ENCODE measurements around the gene RAB6B. TPM values are rescaled to one million over a fixed set of nuclear protein-coding genes. Genes with fewer than 3 reads are reported as not detected.
A peak's percentile ranks its signal among the peaks of the same experiment; 100 is the strongest.

RAB6B gene
- total RNA-seq, 4 donors from 2014 or later: 0.30 to 1.1 (median 0.65) TPM

DNA sequence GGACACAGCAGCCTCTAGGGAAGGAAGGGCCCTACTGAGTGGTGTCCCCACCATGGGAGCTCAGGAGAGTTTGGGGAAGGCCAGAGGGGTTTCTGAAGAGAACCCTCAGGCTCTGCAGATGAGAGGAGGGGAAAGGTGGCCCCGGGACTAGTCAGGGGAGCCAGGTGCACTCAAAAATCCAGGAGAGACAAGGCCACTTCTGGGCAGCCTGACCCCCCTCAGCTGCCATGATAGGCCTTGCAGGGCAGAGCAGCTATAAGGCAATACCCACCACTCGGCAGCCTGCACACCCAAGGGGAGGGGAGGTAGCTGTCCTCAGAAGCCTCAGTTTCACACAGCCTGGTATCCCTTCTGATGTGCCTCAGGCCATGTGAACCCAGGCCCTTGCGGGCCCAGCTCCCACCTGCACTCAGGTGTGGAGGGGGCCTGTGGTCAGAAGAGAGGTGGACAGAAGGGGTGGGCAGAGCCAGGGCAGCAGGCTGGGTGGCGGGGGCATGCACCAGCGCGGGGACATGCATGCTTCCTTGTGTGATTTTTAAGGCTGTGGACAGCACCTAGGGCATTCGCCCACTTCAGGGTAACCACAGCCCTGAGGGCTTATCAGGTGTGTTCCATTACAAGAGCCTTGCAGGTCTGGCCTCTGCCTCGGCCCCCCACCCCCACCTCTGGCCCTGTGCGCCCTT lies 55.5 kb downstream of the RAB6B start:
- 96 to 97% methylated on average over 8 to 9 of the region's 9 CpGs for WGBS, 2 donors
- peak in 1 of 2 donors; percentile 64 for DNase-seq (ENCODE audit: low spot score in 2 of 2)
- TF ChIP-seq POLR2A (IDR thresholded peaks at IDR 0.05): no peak
- TF ChIP-seq, protein P1, sequence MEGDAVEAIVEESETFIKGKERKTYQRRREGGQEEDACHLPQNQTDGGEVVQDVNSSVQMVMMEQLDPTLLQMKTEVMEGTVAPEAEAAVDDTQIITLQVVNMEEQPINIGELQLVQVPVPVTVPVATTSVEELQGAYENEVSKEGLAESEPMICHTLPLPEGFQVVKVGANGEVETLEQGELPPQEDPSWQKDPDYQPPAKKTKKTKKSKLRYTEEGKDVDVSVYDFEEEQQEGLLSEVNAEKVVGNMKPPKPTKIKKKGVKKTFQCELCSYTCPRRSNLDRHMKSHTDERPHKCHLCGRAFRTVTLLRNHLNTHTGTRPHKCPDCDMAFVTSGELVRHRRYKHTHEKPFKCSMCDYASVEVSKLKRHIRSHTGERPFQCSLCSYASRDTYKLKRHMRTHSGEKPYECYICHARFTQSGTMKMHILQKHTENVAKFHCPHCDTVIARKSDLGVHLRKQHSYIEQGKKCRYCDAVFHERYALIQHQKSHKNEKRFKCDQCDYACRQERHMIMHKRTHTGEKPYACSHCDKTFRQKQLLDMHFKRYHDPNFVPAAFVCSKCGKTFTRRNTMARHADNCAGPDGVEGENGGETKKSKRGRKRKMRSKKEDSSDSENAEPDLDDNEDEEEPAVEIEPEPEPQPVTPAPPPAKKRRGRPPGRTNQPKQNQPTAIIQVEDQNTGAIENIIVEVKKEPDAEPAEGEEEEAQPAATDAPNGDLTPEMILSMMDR (IDR thresholded peaks at IDR 0.05): no peak
- H3K4me3 ChIP-seq (ENCODE audit: low read depth, poor library complexity, severe bottlenecking): no peak overlapping the region
- intact Hi-C loops (cut with DNase I; ENCODE audit: low total_unique reads): loop anchor here (5.0 kb wide), 1 partner anchor 1053 kb away; no protein-coding TSS in a partner anchor

DNA sequence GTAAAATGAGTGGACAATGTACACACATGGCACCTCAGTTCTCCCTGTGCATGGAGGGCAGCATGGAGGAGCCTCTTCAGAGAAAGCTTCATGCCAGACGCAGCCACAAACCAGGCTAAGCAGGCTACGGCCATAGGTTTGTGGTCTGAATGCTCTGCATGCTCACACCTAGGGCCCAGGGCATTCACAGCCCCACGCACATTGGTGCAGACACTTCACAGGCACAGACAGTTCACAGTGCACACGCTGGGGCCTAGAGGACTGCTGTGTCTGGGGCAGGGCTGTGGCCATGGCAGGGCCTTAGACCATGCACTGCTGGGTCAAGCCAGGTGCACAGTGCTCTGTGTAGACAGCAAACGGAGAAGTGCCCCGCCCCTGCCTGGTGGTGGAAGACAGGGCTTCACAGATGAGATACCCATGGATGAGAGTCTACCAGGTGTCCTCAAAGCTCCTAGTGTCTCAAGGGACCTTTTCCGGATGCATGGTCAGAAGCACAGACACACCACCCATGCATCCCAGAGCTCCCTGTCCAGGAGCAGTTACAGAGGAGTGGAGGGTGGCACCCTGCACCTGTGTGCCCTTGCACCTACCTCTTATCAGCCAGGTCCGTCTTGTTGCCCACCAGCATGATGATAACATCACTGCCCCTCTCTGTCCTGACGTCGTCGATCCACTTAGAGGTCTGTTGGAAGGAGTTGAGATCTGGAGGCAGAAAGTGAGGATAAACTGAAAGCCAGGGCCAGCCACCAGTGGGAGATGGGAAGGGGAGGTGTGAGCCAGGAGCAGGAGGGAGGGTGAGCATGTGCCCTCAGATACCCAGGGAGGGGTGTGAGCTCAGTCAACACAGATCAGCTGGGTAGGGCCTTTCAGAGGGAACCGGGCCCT lies 56.5 kb downstream of the RAB6B start:
- peak in 1 of 2 donors; percentile 68 for DNase-seq (ENCODE audit: low spot score in 2 of 2)
- intact Hi-C loops (cut with DNase I; ENCODE audit: low total_unique reads): no loop called here
- H3K4me3 ChIP-seq (ENCODE audit: low read depth, poor library complexity, severe bottlenecking): no peak overlapping the region
- TF ChIP-seq, protein P1 (IDR thresholded peaks at IDR 0.05): no peak
- TF ChIP-seq POLR2A (IDR thresholded peaks at IDR 0.05): no peak
- 86 to 94% methylated on average over 9 to 10 of the region's 12 CpGs for WGBS, 2 donors

DNA sequence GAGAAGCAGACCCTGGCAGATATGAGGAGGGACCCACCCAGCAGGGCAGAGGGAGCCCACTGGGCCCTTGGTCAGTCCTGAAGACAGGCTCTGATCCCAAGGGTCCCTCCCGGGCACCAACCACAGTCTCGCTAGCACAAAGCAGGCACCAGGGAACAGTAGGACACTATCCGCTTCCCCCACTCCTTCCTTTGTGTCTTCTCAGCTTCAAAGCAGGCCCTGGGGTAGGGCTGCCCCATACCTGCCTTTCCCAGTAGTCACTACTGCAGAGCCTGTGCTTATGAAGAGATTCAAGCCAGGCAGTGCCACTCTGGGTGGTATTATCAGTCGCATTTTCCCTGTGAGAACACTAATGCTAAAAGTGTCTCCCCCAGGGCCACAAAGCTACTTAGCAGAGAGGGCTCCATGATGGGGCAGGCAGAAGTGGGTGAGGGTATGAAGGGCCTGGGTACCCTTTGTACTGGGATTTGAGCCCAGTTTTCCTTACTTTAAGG lies 57.3 kb downstream of the RAB6B start:
- TF ChIP-seq, protein P1 (IDR thresholded peaks at IDR 0.05): no peak
- TF ChIP-seq POLR2A (IDR thresholded peaks at IDR 0.05): no peak
- intact Hi-C loops (cut with DNase I; ENCODE audit: low total_unique reads): no loop called here
- H3K4me3 ChIP-seq (ENCODE audit: low read depth, poor library complexity, severe bottlenecking): no peak overlapping the region
- WGBS, 2 donors: 95 to 97% methylated on average over 4 of the region's 4 CpGs
- DNase-seq (ENCODE audit: low spot score in 2 of 2): no peak

DNA sequence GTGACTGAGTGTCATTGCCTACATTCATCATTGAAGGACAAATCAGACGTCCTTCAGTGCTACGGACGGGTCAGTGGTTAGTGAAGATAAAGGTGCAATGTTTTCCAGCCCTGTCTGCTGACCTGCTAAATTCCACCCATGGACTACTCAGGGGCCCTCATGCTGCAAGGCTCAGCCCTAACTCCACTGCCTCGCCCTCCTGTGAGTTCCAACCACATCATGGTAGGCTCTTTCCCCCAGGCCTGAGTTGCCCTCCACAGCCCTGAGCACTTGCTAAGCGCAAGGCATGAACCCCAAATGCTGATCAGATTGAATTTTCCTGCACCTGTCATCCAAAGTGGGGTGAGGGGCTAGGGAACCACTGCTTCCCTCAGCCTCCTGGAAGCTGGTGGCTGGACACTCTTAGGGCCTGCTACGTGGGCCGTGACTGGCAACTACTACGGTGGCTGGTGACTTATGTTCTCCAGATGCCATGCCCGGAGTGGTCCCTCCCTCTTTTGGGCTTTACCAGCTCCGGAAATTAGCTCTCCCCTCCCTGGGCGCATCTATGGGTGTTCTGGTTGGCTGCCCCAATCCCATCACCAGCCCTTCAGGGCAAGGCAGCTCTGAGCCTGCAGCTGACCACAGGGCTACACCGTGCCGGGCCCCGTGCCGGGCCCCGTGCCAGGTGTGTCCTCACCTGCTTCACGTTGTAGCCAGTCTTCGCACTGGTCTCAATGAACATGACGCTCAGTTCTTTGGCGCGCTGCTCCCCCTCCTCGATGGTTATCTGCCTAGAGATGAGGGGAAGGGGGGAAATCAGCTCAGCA lies 58.0 kb downstream of the RAB6B start:
- 90 to 93% methylated on average over 22 of the region's 22 CpGs for WGBS, 2 donors
- intact Hi-C loops (cut with DNase I; ENCODE audit: low total_unique reads): no loop called here
- no peak overlapping the region for H3K4me3 ChIP-seq (ENCODE audit: low read depth, poor library complexity, severe bottlenecking)
- DNase-seq (ENCODE audit: low spot score in 2 of 2): peak in 1 of 2 donors; percentile 78
- TF ChIP-seq, protein P1 (IDR thresholded peaks at IDR 0.05): no peak
- TF ChIP-seq POLR2A (IDR thresholded peaks at IDR 0.05): no peak

DNA sequence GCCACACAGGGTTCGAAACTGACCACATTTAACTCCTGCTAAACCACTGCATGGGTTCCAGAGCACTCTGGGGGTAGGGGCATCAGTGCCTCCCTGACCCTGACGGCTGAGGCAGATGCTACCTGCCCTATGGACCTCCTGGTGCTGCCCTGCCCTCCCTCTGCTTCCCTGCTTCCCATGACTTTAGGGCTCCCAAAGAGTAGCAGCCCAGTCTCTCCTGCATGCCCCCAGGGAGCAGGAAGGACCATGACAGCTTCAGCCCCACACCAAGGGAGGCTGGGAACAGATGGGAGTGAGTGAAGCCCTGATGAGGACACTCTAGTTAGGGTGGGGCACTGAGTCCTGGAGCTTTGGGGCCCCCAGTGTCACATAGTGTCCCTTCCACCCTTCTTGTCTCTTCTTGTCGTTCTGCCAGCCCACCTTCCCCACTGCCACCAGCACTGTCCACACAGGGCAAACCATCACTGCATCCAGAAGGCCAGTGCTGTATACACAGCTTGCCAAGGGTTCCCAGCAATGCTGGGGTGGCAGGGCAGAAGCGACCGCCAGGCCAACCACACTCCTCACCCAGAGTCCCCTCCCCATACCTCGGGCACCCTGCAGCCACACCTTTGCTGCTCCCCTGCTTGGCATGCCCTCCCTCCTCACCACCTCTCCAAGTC lies 59.1 kb downstream of the RAB6B start:
- TF ChIP-seq POLR2A (IDR thresholded peaks at IDR 0.05): no peak
- TF ChIP-seq, protein P1 (IDR thresholded peaks at IDR 0.05): no peak
- intact Hi-C loops (cut with DNase I; ENCODE audit: low total_unique reads): no loop called here
- 77 to 82% methylated on average over 6 of the region's 6 CpGs for WGBS, 2 donors
- no peak overlapping the region for H3K4me3 ChIP-seq (ENCODE audit: low read depth, poor library complexity, severe bottlenecking)
- peak in 1 of 2 donors; percentile 56 for DNase-seq (ENCODE audit: low spot score in 2 of 2)
